IMR-90 (cell line): ENCODE measurements around the gene CWC27.

Source experiments
- CTCF ChIP-seq: conservative IDR thresholded peaks from 2 replicates; pipeline ENCODE4 v1.5.1; 2012; ENCODE audit warnings: mild to moderate bottlenecking, low read depth, low read length, improper control_type of control experiment
- FOS ChIP-seq: fragments of 150-350 bp; IDR thresholded peaks from 2 replicates; pipeline ENCODE4 v1.6.1; 2016; ENCODE audit warnings: low read depth, low read length
- POLR2A ChIP-seq: IDR thresholded peaks from 2 replicates; pipeline ENCODE4 v1.6.1; 2012; ENCODE audit warnings: mild to moderate bottlenecking, low read depth, low read length

GRCh38 chr5:64876203-64876602 is 107.5 kb downstream of the CWC27 start:
- TF ChIP-seq FOS (no peak), CTCF (no peak), POLR2A (no peak)
